GM23338 (cell line): ENCODE measurements around the gene AREL1. TPM values are rescaled to one million over a fixed set of nuclear protein-coding genes. Genes with fewer than 3 reads are reported as not detected.

Source experiments
- ATAC-seq: fragments of 200-7000 bp; cut with Tn5 transposase; 3 replicates; pipeline ENCODE4 v1.9.1; 2020
- DNase-seq: peaks from one replicate; pipeline ENCODE4 v3.0.0-alpha.2; 2015; ENCODE audit warnings: low spot score
- H2AFZ ChIP-seq: fragments of 200-600 bp; sonication (generic); 2 replicates; pipeline ENCODE4 v1.8.0; 2016; ENCODE audit warnings: antibody characterized with exemption, mild to moderate bottlenecking, moderate library complexity
- H3F3A ChIP-seq: fragments of 200-600 bp; sonication (generic); replicated peaks from 2 replicates; pipeline ENCODE4 v1.8.0; 2017; ENCODE audit warnings: antibody characterized with exemption, mixed run types, low read depth
- H3K27ac ChIP-seq: fragments of 200-600 bp; sonication (generic); 2 replicates; pipeline ENCODE4 v1.6.1; 2016; ENCODE audit warnings: low read depth
- H3K27me3 ChIP-seq: fragments of 200-600 bp; sonication (generic); 2 replicates; pipeline ENCODE4 v1.8.0; 2016; ENCODE audit warnings: mild to moderate bottlenecking, mixed run types, moderate library complexity; ENCODE audit not compliant: insufficient read depth
- H3K36me3 ChIP-seq: fragments of 200-600 bp; sonication (generic); 2 replicates; pipeline ENCODE4 v1.8.0; 2016; ENCODE audit warnings: mild to moderate bottlenecking; ENCODE audit not compliant: insufficient read depth
- H3K4me1 ChIP-seq: fragments of 200-600 bp; sonication (generic); 2 replicates; pipeline ENCODE4 v1.8.0; 2016; ENCODE audit warnings: mild to moderate bottlenecking, moderate library complexity; ENCODE audit not compliant: insufficient read depth
- H3K4me2 ChIP-seq: fragments of 200-600 bp; sonication (generic); 2 replicates; pipeline ENCODE4 v1.7.1; 2017; ENCODE audit warnings: mixed run types
- H3K4me3 ChIP-seq: fragments of 200-600 bp; sonication (generic); 2 replicates; pipeline ENCODE4 v1.6.1; 2016; ENCODE audit warnings: mixed run types
- H3K79me2 ChIP-seq: fragments of 200-600 bp; sonication (generic); replicated peaks from 2 replicates; pipeline ENCODE4 v1.8.0; 2017; ENCODE audit warnings: mild to moderate bottlenecking; ENCODE audit not compliant: insufficient read depth
- H3K9me2 ChIP-seq: fragments of 200-600 bp; sonication (generic); 2 replicates; pipeline ENCODE4 v1.8.0; 2017; ENCODE audit not compliant: insufficient read depth
- H4K20me1 ChIP-seq: fragments of 200-600 bp; sonication (generic); replicated peaks from 2 replicates; pipeline ENCODE4 v1.8.0; 2017; ENCODE audit warnings: mild to moderate bottlenecking; ENCODE audit not compliant: insufficient read depth
- H3K27ac Mint-ChIP-seq: 2 replicates; pipeline ENCODE4 v1.8.0; 2020; ENCODE audit warnings: inconsistent platforms, mild to moderate bottlenecking, moderate library complexity, mixed read lengths
- H3K27me3 Mint-ChIP-seq: 3 replicates; pipeline ENCODE4 v1.8.0; 2022; ENCODE audit warnings: low read depth, mild to moderate bottlenecking, moderate library complexity, mixed read lengths, inconsistent platforms; ENCODE audit not compliant: insufficient read depth, poor library complexity
- H3K36me3 Mint-ChIP-seq: 3 replicates; pipeline ENCODE4 v1.8.0; 2021; ENCODE audit warnings: low read depth, mild to moderate bottlenecking, inconsistent platforms, moderate library complexity, mixed read lengths
- H3K4me1 Mint-ChIP-seq: 3 replicates; pipeline ENCODE4 v1.8.0; 2020; ENCODE audit warnings: mild to moderate bottlenecking, inconsistent platforms, mixed read lengths
- H3K4me3 Mint-ChIP-seq: 3 replicates; pipeline ENCODE4 v1.8.0; 2021; ENCODE audit warnings: moderate library complexity, mild to moderate bottlenecking, inconsistent platforms, mixed read lengths
- H3K9me3 Mint-ChIP-seq: 3 replicates; pipeline ENCODE4 v1.8.0; 2020; ENCODE audit warnings: moderate library complexity, mild to moderate bottlenecking, inconsistent platforms, mixed read lengths
- CREB1 ChIP-seq: fragments of 250-450 bp; sonication (Bioruptor Pico); IDR thresholded peaks from 2 replicates; pipeline ENCODE4 v1.5.0; 2020; ENCODE audit warnings: low read depth, mild to moderate bottlenecking, moderate library complexity
- CTCF ChIP-seq, 2 experiments: fragments of 200-600 bp in 1 of 2; sonication (generic) in 1 of 2; conservative IDR thresholded peaks; 2 replicates each; pipeline versions ENCODE4 v1.5.1 to v1.6.1; 2016 to 2017; ENCODE audit warnings: antibody characterized with exemption in 2 of 2, low read depth in 2 of 2, mild to moderate bottlenecking in 2 of 2, moderate library complexity in 1 of 2
- EZH2 ChIP-seq: fragments of 200-600 bp; sonication (generic); IDR thresholded peaks from one replicate; pipeline ENCODE4 v1.8.0; 2017; ENCODE audit warnings: antibody characterized with exemption, mild to moderate bottlenecking, low read depth; ENCODE audit not compliant: unreplicated experiment
- EZH2phosphoT487 ChIP-seq: fragments of 200-600 bp; sonication (generic); IDR thresholded peaks from one replicate; pipeline ENCODE4 v1.8.1; 2018; ENCODE audit warnings: antibody characterized with exemption; ENCODE audit not compliant: unreplicated experiment
- JUNB ChIP-seq: IDR thresholded peaks from one replicate; pipeline ENCODE4 v1.6.1; 2016; ENCODE audit warnings: antibody characterized with exemption; ENCODE audit not compliant: unreplicated experiment
- NANOG ChIP-seq: IDR thresholded peaks from 2 replicates; pipeline ENCODE4 v1.6.1; 2016; ENCODE audit warnings: antibody characterized with exemption, borderline replicate concordance
- POLR2AphosphoS5 ChIP-seq: IDR thresholded peaks from 2 replicates; pipeline ENCODE4 v1.6.1; 2016; ENCODE audit warnings: antibody characterized with exemption, low read depth
- STAT1 ChIP-seq: IDR thresholded peaks from one replicate; pipeline ENCODE4 v1.6.1; 2016; ENCODE audit warnings: antibody characterized with exemption; ENCODE audit not compliant: unreplicated experiment
- ZNF114 ChIP-seq: fragments of 250-450 bp; sonication (Bioruptor Pico); IDR thresholded peaks from 2 replicates; pipeline ENCODE4 v1.5.0; 2020; ENCODE audit warnings: mild to moderate bottlenecking, moderate library complexity
- ZNF331 ChIP-seq: fragments of 250-450 bp; sonication (Bioruptor Pico); IDR thresholded peaks from 2 replicates; pipeline ENCODE4 v1.5.0; 2020; ENCODE audit warnings: low read depth, mild to moderate bottlenecking, moderate library complexity
- polyA plus RNA-seq: library from polyadenylated mRNA; unstranded; fragments of >200 nt; fragmentation: Nextera tagmentation; extraction: Ambion mirVana; gene quantifications from 2 replicates; pipeline ENCODE4 v1.2.1, GENCODE V29; 2016
- total RNA-seq: library from RNA; depleted of rRNA; stranded (reverse); fragments of >200 nt; shearing (Covaris generic); gene quantifications from 2 replicates; pipeline ENCODE4 v1.2.3, GENCODE V29; 2014
- TF ChIP-seq, protein P1 (sequence below): IDR thresholded peaks from 2 replicates; pipeline ENCODE4 v1.6.1; 2016; ENCODE audit warnings: antibody characterized with exemption
- TF ChIP-seq, protein P2 (sequence below): IDR thresholded peaks from one replicate; pipeline ENCODE4 v1.6.1; 2018; ENCODE audit warnings: antibody characterized with exemption; ENCODE audit not compliant: unreplicated experiment
- TF ChIP-seq, protein P3 (sequence below): fragments of 250-450 bp; sonication (Bioruptor Pico); IDR thresholded peaks from 2 replicates; pipeline ENCODE4 v1.5.0; 2020; ENCODE audit warnings: mild to moderate bottlenecking, moderate library complexity

AREL1 gene
- total and polyA plus RNA-seq, 2 experiments from 2014 or later, result 7.5 to 23.6 TPM

DNA sequence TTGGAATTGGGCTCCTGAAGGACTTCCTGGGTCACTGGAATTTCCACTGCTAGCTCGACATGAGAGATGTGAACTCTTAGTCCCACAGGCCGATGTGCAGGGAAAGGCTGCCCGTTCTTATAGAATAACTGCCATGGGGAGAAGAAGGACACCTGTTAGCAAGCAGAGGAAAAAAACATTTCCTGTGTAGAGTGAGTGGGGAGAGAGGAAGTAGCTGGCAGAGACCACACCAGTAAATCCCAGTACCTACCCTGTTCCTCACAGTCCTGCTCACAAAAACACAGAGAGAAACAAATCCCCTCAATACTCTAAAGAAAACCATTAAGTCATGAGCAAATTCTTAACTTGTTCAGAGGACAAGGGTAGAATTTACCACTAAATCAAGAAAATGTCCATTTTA lies 29.5 kb downstream of the AREL1 start:
- Histone ChIP-seq H3K4me3 (no peak overlapping the region), H3K4me1 (peaks cover 10% of the 10 kb centered on the region), H4K20me1 (0 out of 2 replicates have a peak, but pooled peaks cover 11% of the 10 kb centered on the region), H3F3A (no peaks in the 10 kb centered on the region), H3K79me2 (no peaks in the 10 kb centered on the region), H2AFZ (no peak overlapping the region), H3K36me3 (peaks cover 16% of the 10 kb centered on the region), H3K9me2 (no peaks in the 10 kb centered on the region), H3K27ac (no peak overlapping the region), H3K4me2 (no peak overlapping the region), H3K27me3 (no peaks in the 10 kb centered on the region)
- ATAC-seq, result no peak
- no peak overlapping the region for H3K27ac Mint-ChIP-seq
- no peak for TF ChIP-seq ZNF114 (CRISPR knock-in tag)
- TF ChIP-seq, protein P1, sequence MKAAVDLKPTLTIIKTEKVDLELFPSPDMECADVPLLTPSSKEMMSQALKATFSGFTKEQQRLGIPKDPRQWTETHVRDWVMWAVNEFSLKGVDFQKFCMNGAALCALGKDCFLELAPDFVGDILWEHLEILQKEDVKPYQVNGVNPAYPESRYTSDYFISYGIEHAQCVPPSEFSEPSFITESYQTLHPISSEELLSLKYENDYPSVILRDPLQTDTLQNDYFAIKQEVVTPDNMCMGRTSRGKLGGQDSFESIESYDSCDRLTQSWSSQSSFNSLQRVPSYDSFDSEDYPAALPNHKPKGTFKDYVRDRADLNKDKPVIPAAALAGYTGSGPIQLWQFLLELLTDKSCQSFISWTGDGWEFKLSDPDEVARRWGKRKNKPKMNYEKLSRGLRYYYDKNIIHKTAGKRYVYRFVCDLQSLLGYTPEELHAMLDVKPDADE, result no peak
- no peak for TF ChIP-seq CREB1 (CRISPR knock-in tag)
- TF ChIP-seq ZNF331, result no peak
- no peak for TF ChIP-seq POLR2AphosphoS5
- TF ChIP-seq, protein P2, sequence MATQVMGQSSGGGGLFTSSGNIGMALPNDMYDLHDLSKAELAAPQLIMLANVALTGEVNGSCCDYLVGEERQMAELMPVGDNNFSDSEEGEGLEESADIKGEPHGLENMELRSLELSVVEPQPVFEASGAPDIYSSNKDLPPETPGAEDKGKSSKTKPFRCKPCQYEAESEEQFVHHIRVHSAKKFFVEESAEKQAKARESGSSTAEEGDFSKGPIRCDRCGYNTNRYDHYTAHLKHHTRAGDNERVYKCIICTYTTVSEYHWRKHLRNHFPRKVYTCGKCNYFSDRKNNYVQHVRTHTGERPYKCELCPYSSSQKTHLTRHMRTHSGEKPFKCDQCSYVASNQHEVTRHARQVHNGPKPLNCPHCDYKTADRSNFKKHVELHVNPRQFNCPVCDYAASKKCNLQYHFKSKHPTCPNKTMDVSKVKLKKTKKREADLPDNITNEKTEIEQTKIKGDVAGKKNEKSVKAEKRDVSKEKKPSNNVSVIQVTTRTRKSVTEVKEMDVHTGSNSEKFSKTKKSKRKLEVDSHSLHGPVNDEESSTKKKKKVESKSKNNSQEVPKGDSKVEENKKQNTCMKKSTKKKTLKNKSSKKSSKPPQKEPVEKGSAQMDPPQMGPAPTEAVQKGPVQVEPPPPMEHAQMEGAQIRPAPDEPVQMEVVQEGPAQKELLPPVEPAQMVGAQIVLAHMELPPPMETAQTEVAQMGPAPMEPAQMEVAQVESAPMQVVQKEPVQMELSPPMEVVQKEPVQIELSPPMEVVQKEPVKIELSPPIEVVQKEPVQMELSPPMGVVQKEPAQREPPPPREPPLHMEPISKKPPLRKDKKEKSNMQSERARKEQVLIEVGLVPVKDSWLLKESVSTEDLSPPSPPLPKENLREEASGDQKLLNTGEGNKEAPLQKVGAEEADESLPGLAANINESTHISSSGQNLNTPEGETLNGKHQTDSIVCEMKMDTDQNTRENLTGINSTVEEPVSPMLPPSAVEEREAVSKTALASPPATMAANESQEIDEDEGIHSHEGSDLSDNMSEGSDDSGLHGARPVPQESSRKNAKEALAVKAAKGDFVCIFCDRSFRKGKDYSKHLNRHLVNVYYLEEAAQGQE, result no peak
- TF ChIP-seq, protein P3, sequence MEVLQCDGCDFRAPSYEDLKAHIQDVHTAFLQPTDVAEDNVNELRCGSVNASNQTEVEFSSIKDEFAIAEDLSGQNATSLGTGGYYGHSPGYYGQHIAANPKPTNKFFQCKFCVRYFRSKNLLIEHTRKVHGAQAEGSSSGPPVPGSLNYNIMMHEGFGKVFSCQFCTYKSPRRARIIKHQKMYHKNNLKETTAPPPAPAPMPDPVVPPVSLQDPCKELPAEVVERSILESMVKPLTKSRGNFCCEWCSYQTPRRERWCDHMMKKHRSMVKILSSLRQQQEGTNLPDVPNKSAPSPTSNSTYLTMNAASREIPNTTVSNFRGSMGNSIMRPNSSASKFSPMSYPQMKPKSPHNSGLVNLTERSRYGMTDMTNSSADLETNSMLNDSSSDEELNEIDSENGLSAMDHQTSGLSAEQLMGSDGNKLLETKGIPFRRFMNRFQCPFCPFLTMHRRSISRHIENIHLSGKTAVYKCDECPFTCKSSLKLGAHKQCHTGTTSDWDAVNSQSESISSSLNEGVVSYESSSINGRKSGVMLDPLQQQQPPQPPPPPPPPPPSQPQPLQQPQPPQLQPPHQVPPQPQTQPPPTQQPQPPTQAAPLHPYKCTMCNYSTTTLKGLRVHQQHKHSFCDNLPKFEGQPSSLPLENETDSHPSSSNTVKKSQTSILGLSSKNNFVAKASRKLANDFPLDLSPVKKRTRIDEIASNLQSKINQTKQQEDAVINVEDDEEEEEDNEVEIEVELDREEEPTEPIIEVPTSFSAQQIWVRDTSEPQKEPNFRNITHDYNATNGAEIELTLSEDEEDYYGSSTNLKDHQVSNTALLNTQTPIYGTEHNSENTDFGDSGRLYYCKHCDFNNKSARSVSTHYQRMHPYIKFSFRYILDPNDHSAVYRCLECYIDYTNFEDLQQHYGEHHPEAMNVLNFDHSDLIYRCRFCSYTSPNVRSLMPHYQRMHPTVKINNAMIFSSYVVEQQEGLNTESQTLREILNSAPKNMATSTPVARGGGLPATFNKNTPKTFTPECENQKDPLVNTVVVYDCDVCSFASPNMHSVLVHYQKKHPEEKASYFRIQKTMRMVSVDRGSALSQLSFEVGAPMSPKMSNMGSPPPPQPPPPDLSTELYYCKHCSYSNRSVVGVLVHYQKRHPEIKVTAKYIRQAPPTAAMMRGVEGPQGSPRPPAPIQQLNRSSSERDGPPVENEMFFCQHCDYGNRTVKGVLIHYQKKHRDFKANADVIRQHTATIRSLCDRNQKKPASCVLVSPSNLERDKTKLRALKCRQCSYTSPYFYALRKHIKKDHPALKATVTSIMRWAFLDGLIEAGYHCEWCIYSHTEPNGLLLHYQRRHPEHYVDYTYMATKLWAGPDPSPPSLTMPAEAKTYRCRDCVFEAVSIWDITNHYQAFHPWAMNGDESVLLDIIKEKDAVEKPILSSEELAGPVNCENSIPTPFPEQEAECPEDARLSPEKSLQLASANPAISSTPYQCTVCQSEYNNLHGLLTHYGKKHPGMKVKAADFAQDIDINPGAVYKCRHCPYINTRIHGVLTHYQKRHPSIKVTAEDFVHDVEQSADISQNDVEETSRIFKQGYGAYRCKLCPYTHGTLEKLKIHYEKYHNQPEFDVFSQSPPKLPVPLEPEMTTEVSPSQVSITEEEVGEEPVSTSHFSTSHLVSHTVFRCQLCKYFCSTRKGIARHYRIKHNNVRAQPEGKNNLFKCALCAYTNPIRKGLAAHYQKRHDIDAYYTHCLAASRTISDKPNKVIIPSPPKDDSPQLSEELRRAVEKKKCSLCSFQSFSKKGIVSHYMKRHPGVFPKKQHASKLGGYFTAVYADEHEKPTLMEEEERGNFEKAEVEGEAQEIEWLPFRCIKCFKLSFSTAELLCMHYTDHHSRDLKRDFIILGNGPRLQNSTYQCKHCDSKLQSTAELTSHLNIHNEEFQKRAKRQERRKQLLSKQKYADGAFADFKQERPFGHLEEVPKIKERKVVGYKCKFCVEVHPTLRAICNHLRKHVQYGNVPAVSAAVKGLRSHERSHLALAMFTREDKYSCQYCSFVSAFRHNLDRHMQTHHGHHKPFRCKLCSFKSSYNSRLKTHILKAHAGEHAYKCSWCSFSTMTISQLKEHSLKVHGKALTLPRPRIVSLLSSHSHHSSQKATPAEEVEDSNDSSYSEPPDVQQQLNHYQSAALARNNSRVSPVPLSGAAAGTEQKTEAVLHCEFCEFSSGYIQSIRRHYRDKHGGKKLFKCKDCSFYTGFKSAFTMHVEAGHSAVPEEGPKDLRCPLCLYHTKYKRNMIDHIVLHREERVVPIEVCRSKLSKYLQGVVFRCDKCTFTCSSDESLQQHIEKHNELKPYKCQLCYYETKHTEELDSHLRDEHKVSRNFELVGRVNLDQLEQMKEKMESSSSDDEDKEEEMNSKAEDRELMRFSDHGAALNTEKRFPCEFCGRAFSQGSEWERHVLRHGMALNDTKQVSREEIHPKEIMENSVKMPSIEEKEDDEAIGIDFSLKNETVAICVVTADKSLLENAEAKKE (CRISPR knock-in tag), result no peak
- TF ChIP-seq EZH2phosphoT487, result no peak
- TF ChIP-seq NANOG, result no peak
- TF ChIP-seq STAT1, result no peak
- TF ChIP-seq CTCF (conservative IDR thresholded peaks at IDR 0.05; ENCODE audit: low read depth in 2 of 2), result no peak
- no peak for TF ChIP-seq JUNB
- TF ChIP-seq EZH2, result no peak
- peaks cover 14% of the 10 kb centered on the region for H3K4me1 Mint-ChIP-seq
- peaks cover 33% of the 10 kb centered on the region for H3K36me3 Mint-ChIP-seq
- H3K4me3 Mint-ChIP-seq, result no peak overlapping the region
- DNase-seq, result no peak
- no peaks in the 10 kb centered on the region for H3K9me3 Mint-ChIP-seq
- no peaks in the 10 kb centered on the region for H3K27me3 Mint-ChIP-seq
